HTERT RPE-1 (cell line): Measurements from ENCODE around the gene HEBP1.

ENCODE experiments used
- in situ Hi-C: fragments of 300-500 bp; cut with MboI; formaldehyde crosslinking; loops from 4 replicates; pipeline ENCODE4 v1.14.3; 2020; ENCODE audit warnings: low sequenced_read_pairs

Gene HEBP1

GRCh38 chr12:12954878-12955625 is 45.0 kb downstream of the HEBP1 start:
- in situ Hi-C loops = no loop called here

GRCh38 chr12:12954356-12954755 is 45.7 kb downstream of the HEBP1 start:
- in situ Hi-C loops = no loop called here

GRCh38 chr12:12952036-12952435 is 48.0 kb downstream of the HEBP1 start, which contains the start of gene GPRC5D:
TSS of gene GPRC5D (minus strand) at chr12:12952170. CDS start at chr12:12950384, 1,786 bp downstream.
- in situ Hi-C loops = no loop called here

- in situ Hi-C loops = no loop called here
Measured at GRCh38 chr12:12951504-12951903, 48.6 kb downstream of the HEBP1 start.

- in situ Hi-C loops = no loop called here
Measured at GRCh38 chr12:12947902-12948301, 52.2 kb downstream of the HEBP1 start.

- in situ Hi-C loops = no loop called here
Measured at GRCh38 chr12:12946686-12947355, 53.2 kb downstream of the HEBP1 start.

- in situ Hi-C loops = no loop called here
Measured at GRCh38 chr12:12945591-12945990, 54.5 kb downstream of the HEBP1 start.

GRCh38 chr12:12943586-12944260 is 56.3 kb downstream of the HEBP1 start:
- in situ Hi-C loops = no loop called here

- in situ Hi-C loops = no loop called here
Measured at GRCh38 chr12:12941450-12942350, 58.4 kb downstream of the HEBP1 start.

GRCh38 chr12:12939888-12940287 is 60.2 kb downstream of the HEBP1 start:
- in situ Hi-C loops = no loop called here

GRCh38 chr12:12938541-12938940 is 61.5 kb downstream of the HEBP1 start:
- in situ Hi-C loops = no loop called here

- in situ Hi-C loops = no loop called here
Measured at GRCh38 chr12:12936983-12937491, 63.0 kb downstream of the HEBP1 start.

- in situ Hi-C loops = no loop called here
Measured at GRCh38 chr12:12934556-12934955, 65.5 kb downstream of the HEBP1 start.

- in situ Hi-C loops = no loop called here
Measured at GRCh38 chr12:12933742-12934141, 66.3 kb downstream of the HEBP1 start.

- in situ Hi-C loops = no loop called here
Measured at GRCh38 chr12:12930633-12931219, 69.3 kb downstream of the HEBP1 start.

- in situ Hi-C loops = no loop called here
Measured at GRCh38 chr12:12929696-12930095, 70.4 kb downstream of the HEBP1 start.

GRCh38 chr12:12927211-12928079 is 72.6 kb downstream of the HEBP1 start:
- in situ Hi-C loops = no loop called here

GRCh38 chr12:12926571-12927071 is 73.4 kb downstream of the HEBP1 start:
- in situ Hi-C loops = no loop called here

- in situ Hi-C loops = no loop called here
Measured at GRCh38 chr12:12925388-12925787, 74.7 kb downstream of the HEBP1 start.
